Mucosa of descending colon (tissue), 3 donors: ENCODE results near the gene OR1C1. TPM values are rescaled to one million over a fixed set of nuclear protein-coding genes. Genes with fewer than 3 reads are reported as not detected.
"Not testable (repeated sequence)": the region's sequence is repeated elsewhere in the genome, so short reads cannot be mapped to it uniquely, and the experiment has no call there.

Experiments used
- ATAC-seq: fragments of 200-7000 bp; cut with Tn5 transposase; one replicate; pipeline ENCODE4 v1.9.1; 2020; ENCODE audit warnings: mild to moderate bottlenecking, moderate library complexity
- DNase-seq, 3 donors: peaks; one replicate each; pipeline ENCODE4 v3.0.0-alpha.2; 2020
- H3K36me3 ChIP-seq: fragments of 200-600 bp; one replicate; pipeline ENCODE4 v1.8.0; 2021; ENCODE audit warnings: low read depth, mild to moderate bottlenecking
- H3K4me1 ChIP-seq: fragments of 200-600 bp; one replicate; pipeline ENCODE4 v1.8.0; 2021; ENCODE audit warnings: low read depth, mild to moderate bottlenecking
- H3K4me3 ChIP-seq: fragments of 200-600 bp; one replicate; pipeline ENCODE4 v1.8.0; 2021; ENCODE audit warnings: mild to moderate bottlenecking
- H3K9me3 ChIP-seq: fragments of 200-600 bp; one replicate; pipeline ENCODE4 v1.8.0; 2021; ENCODE audit warnings: mild to moderate bottlenecking
- CTCF ChIP-seq: fragments of 200-600 bp; IDR thresholded peaks from one replicate; pipeline ENCODE4 v1.8.0; 2022; ENCODE audit warnings: antibody characterized with exemption, mild to moderate bottlenecking
- intact Hi-C, 2 donors: fragments of 100-400 bp; cut with DNase I in 1 of 2; cut with micrococcal nuclease in 1 of 2; formaldehyde crosslinking; loops; one replicate each; pipeline versions ENCODE4 v1.11.0 to v1.11.1; 2022; cut with DNase I, micrococcal nuclease
- long read RNA-seq, 2 donors: library from polyadenylated mRNA; unstranded; transcript quantifications; one replicate each; pipeline ENCODE4 v2.0.0, GENCODE V29; 2019 to 2021
- total RNA-seq, 3 donors: library from RNA; stranded (reverse); fragmentation: NEBNext Ultra II Directional in 2 of 3; extraction: Animal tissue kit (Norgen Biotek cat#: 25700) in 2 of 3; gene quantifications; one replicate each; pipeline versions ENCODE4 v1.2.1 to v1.2.4, GENCODE V29; 2021 to 2023
- donor health status: DM: no; HTN: no; CAD: no; lungs with moderate emphysema.
- donor health status: DM: no; HTN: no; CAD: no.
- donor health status: DM: no; HTN: yes; CAD: no.

Gene OR1C1
- total RNA-seq: not detected
- long read RNA-seq, donor 1: 0 reads
- long read RNA-seq, donor 2: 0 reads

- H3K9me3 ChIP-seq: no peaks in the 10 kb centered on the region
- DNase-seq (no peak), ATAC-seq (no peak)
- intact Hi-C loops: no loop called here
- no peaks in the 10 kb centered on the region for H3K36me3 ChIP-seq
- H3K4me1 ChIP-seq: no peaks in the 10 kb centered on the region
- TF ChIP-seq CTCF: no peak
- no peak within 1 kb of the TSS for H3K4me3 ChIP-seq
Observed at GRCh38 chr1:247760456-247760855, at the start of gene OR1C1. Gene OR1C1, minus strand, starts transcription at chr1:247760556. Its CDS starts 2,150 bp downstream, at chr1:247758406.

- peaks cover 19% of the 10 kb centered on the region for H3K9me3 ChIP-seq
- intact Hi-C loops: no loop called here
- DNase-seq (no peak), ATAC-seq (no peak)
- no peaks in the 10 kb centered on the region for H3K4me1 ChIP-seq
- H3K36me3 ChIP-seq: no peaks in the 10 kb centered on the region
- no peak for TF ChIP-seq CTCF
- H3K4me3 ChIP-seq: no peak overlapping the region
Observed at GRCh38 chr1:247797518-247797917, 37.2 kb upstream of the OR1C1 start.

GRCh38 chr1:247769603-247770002 lies 9.2 kb upstream of the OR1C1 start:
- Histone ChIP-seq H3K36me3 (no peaks in the 10 kb centered on the region), H3K9me3 (no peaks in the 10 kb centered on the region), H3K4me3 (no peak overlapping the region), H3K4me1 (no peaks in the 10 kb centered on the region)
- no peak for TF ChIP-seq CTCF
- ATAC-seq (no peak), DNase-seq (no peak)
- intact Hi-C loops: no loop called here

- not testable (repeated sequence) for ATAC-seq, H3K4me3 ChIP-seq, DNase-seq
Observed at GRCh38 chr1:247754311-247754710, 6.0 kb downstream of the OR1C1 start.

GRCh38 chr1:247749870-247750269 lies 10.5 kb downstream of the OR1C1 start:
- Histone ChIP-seq H3K4me1 (no peaks in the 10 kb centered on the region), H3K36me3 (no peaks in the 10 kb centered on the region), H3K4me3 (no peak overlapping the region), H3K9me3 (peaks cover 10% of the 10 kb centered on the region)
- no peak for TF ChIP-seq CTCF
- intact Hi-C loops: no loop called here
- ATAC-seq (no peak), DNase-seq (no peak)

More at GRCh38 chr1:247754311-247754710, 6.0 kb downstream of the OR1C1 start:
- H3K9me3 ChIP-seq, H3K36me3 ChIP-seq, intact Hi-C loops, H3K4me1 ChIP-seq: not testable (repeated sequence)

GRCh38 chr1:247748041-247748440 lies 12.3 kb downstream of the OR1C1 start, which contains the start of gene OR14A2:
Gene OR14A2, minus strand, starts transcription at chr1:247748141.
- DNase-seq (no peak), ATAC-seq (no peak)
- Histone ChIP-seq H3K36me3 (no peaks in the 10 kb centered on the region), H3K4me1 (no peaks in the 10 kb centered on the region), H3K9me3 (peaks cover 10% of the 10 kb centered on the region), H3K4me3 (no peak within 1 kb of the TSS)
- TF ChIP-seq CTCF: no peak
- intact Hi-C loops: no loop called here
